Gastrocnemius medialis (tissue), 4 donors: ENCODE results near the gene DDX31. TPM values are rescaled to one million over a fixed set of nuclear protein-coding genes. Genes with fewer than 3 reads are reported as not detected.

Experiments used
- ATAC-seq, 2 donors: fragments of 150-250 bp; one replicate each; pipeline ENCODE4 v1.9.1; 2016
- DNase-seq, 2 donors: peaks; one replicate each; pipeline ENCODE4 v3.0.0-alpha.2; 2019
- H3K27ac ChIP-seq, 4 donors: fragments of 200-600 bp; sonication (generic); 1 replicate in 1 of 4; 2 replicates in 3 of 4; pipeline ENCODE4 v1.5.1; 2016 to 2018; ENCODE audit warnings: mild to moderate bottlenecking in 2 of 4, moderate library complexity in 1 of 4
- H3K27me3 ChIP-seq, 3 donors: fragments of 200-600 bp; sonication (generic) in 2 of 3; 1 replicate in 1 of 3; 2 replicates in 2 of 3; pipeline versions ENCODE4 v1.5.1 to v1.6.0; 2016 to 2019; ENCODE audit warnings: mild to moderate bottlenecking in 1 of 3, moderate library complexity in 1 of 3
- H3K36me3 ChIP-seq, 2 donors: fragments of 200-600 bp; sonication (generic) in 1 of 2; one replicate each; pipeline ENCODE4 v1.5.1; 2017 to 2018
- H3K4me1 ChIP-seq, 2 donors: fragments of 200-600 bp; sonication (generic) in 1 of 2; one replicate each; pipeline ENCODE4 v1.5.1; 2016 to 2017; ENCODE audit warnings: mild to moderate bottlenecking in 2 of 2
- H3K4me3 ChIP-seq, 4 donors: fragments of 200-600 bp; sonication (generic) in 3 of 4; 1 replicate in 1 of 4; 2 replicates in 3 of 4; pipeline ENCODE4 v1.5.1; 2016 to 2019; ENCODE audit warnings: mild to moderate bottlenecking in 2 of 4
- H3K9me3 ChIP-seq, 3 donors: fragments of 200-600 bp; sonication (generic) in 2 of 3; 1 replicate in 1 of 3; 2 replicates in 2 of 3; pipeline ENCODE4 v1.5.1; 2016 to 2019
- POLR2A ChIP-seq, 2 donors: fragments of 450-650 bp; IDR thresholded peaks; one replicate each; pipeline ENCODE4 v1.6.1; 2017; ENCODE audit warnings: antibody characterized with exemption in 2 of 2, mild to moderate bottlenecking in 2 of 2, moderate library complexity in 2 of 2
- in situ Hi-C, 4 donors: fragments of 200-750 bp; cut with MboI; loops; one replicate each; pipeline versions ENCODE4 v1.15.0 to v1.8.0; 2017; ENCODE audit warnings: low sequenced_read_pairs in 4 of 4
- intact Hi-C: fragments of 100-400 bp; cut with DNase I; formaldehyde crosslinking; loops from one replicate; pipeline ENCODE4 v1.15.1; 2023; ENCODE audit warnings: low total_unique reads
- total RNA-seq, 4 donors: library from RNA; depleted of rRNA; stranded (reverse); fragments of >200 nt; gene quantifications; one replicate each; pipeline versions ENCODE4 v1.1.0 to v1.2.3, GENCODE V29; 2016
- TF ChIP-seq, protein P1 (sequence below), 5 experiments: fragments of 450-650 bp in 3 of 5; fragments of 200-600 bp in 2 of 5; sonication (generic) in 2 of 5; IDR thresholded peaks in 4 of 5; conservative IDR thresholded peaks in 1 of 5; 1 replicate in 4 of 5; 2 replicates in 1 of 5; pipeline ENCODE4 v1.5.1; 2016 to 2019; ENCODE audit warnings: antibody characterized with exemption in 5 of 5, mild to moderate bottlenecking in 3 of 5, moderate library complexity in 3 of 5

The DDX31 gene
- total RNA-seq, 4 donors from 2014 or later, result 5.4 to 8.8 (median 6.4) TPM

DNA sequence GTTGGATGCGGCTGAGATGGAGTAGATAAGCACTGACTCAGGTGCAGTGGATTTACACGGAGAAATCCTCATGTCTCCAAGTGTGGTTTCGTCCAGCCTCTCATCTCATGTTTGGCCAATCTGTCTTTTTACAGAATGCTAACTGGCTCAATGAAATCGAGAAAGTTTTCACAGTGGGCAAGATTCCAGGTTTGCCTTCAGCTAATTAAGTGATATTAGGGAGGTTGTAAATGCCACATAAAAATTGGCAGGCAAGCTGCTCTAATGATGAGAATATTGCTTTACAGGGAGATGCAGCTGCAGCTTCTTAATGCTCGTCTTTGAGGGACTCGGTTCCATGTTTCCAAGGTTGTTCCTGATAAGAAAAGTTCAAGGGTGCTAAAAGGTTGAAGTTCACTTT, 63.7 kb downstream of the DDX31 start:
- no peaks in the 10 kb centered on the region for H3K4me1 ChIP-seq
- ATAC-seq (no peak), DNase-seq (no peak)
- no peak overlapping the region for H3K4me3 ChIP-seq
- H3K27ac ChIP-seq, result no peak overlapping the region
- no peaks in the 10 kb centered on the region for H3K27me3 ChIP-seq
- H3K36me3 ChIP-seq, result peaks cover 0 to 50% of the 10 kb centered on the region in 2 donors
- in situ Hi-C loops (no loop called here), intact Hi-C loops (no loop called here)
- no peaks in the 10 kb centered on the region for H3K9me3 ChIP-seq
- TF ChIP-seq, protein P1, sequence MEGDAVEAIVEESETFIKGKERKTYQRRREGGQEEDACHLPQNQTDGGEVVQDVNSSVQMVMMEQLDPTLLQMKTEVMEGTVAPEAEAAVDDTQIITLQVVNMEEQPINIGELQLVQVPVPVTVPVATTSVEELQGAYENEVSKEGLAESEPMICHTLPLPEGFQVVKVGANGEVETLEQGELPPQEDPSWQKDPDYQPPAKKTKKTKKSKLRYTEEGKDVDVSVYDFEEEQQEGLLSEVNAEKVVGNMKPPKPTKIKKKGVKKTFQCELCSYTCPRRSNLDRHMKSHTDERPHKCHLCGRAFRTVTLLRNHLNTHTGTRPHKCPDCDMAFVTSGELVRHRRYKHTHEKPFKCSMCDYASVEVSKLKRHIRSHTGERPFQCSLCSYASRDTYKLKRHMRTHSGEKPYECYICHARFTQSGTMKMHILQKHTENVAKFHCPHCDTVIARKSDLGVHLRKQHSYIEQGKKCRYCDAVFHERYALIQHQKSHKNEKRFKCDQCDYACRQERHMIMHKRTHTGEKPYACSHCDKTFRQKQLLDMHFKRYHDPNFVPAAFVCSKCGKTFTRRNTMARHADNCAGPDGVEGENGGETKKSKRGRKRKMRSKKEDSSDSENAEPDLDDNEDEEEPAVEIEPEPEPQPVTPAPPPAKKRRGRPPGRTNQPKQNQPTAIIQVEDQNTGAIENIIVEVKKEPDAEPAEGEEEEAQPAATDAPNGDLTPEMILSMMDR (IDR thresholded peaks at IDR 0.05 in 4 of 5, conservative IDR thresholded peaks at IDR 0.05 in 1 of 5), result no peak
- TF ChIP-seq POLR2A (IDR thresholded peaks at IDR 0.05), result no peak

DNA sequence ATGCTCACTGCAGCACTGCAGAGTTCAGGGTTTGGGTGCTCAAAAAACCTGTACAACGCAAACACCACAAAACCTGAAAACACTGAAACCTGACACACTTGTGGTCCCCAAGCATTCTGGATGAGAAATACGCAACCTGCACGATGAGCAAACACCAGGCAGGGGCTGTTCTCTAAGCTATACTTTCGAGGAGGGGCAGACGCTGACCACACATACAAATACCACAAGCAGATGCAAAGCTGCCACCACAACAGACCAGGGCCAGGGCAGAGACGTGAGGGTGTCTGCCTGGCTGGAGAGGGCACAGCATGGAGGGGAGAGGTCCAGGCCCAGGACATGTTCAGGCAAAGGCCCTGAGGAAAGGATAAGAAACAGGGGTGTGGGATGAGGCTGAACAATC, 64.4 kb downstream of the DDX31 start:
- Histone ChIP-seq H3K4me3 (no peak overlapping the region), H3K9me3 (no peaks in the 10 kb centered on the region), H3K27ac (no peak overlapping the region), H3K4me1 (no peaks in the 10 kb centered on the region), H3K36me3 (peaks cover 0 to 43% of the 10 kb centered on the region in 2 donors), H3K27me3 (no peaks in the 10 kb centered on the region)
- TF ChIP-seq, protein P1 (IDR thresholded peaks at IDR 0.05 in 4 of 5, conservative IDR thresholded peaks at IDR 0.05 in 1 of 5), result no peak
- TF ChIP-seq POLR2A (IDR thresholded peaks at IDR 0.05), result no peak
- intact Hi-C loops, result no loop called here
- no peak for DNase-seq
- in situ Hi-C loops, result no loop called here
- ATAC-seq, result no peak

DNA sequence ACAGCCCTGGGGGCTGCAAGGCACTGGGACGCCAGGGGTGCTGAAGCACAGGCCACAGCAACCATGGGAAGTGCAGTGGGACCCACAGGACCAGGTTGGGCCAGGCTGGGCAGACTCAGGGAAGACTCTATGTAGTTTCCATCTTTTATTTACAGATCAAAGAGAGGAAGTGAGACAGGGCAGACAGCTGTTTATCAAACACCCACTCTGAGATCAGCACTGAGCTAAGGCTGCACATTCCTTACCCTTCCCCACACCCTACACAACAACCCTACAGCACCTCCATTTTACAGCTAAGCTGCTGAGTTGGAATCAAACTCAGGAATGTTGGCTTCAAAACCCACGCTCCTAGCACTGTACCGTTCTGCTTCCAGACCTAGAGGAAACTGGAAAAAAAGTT, 67.6 kb downstream of the DDX31 start:
- Histone ChIP-seq H3K36me3 (peaks cover 0 to 16% of the 10 kb centered on the region in 2 donors), H3K9me3 (no peaks in the 10 kb centered on the region), H3K4me3 (no peak overlapping the region), H3K4me1 (no peaks in the 10 kb centered on the region), H3K27ac (no peak overlapping the region), H3K27me3 (no peaks in the 10 kb centered on the region)
- ATAC-seq, result no peak
- TF ChIP-seq POLR2A (IDR thresholded peaks at IDR 0.05), result no peak
- TF ChIP-seq, protein P1 (IDR thresholded peaks at IDR 0.05 in 4 of 5, conservative IDR thresholded peaks at IDR 0.05 in 1 of 5), result no peak
- DNase-seq, result no peak
- in situ Hi-C loops (no loop called here), intact Hi-C loops (no loop called here)

DNA sequence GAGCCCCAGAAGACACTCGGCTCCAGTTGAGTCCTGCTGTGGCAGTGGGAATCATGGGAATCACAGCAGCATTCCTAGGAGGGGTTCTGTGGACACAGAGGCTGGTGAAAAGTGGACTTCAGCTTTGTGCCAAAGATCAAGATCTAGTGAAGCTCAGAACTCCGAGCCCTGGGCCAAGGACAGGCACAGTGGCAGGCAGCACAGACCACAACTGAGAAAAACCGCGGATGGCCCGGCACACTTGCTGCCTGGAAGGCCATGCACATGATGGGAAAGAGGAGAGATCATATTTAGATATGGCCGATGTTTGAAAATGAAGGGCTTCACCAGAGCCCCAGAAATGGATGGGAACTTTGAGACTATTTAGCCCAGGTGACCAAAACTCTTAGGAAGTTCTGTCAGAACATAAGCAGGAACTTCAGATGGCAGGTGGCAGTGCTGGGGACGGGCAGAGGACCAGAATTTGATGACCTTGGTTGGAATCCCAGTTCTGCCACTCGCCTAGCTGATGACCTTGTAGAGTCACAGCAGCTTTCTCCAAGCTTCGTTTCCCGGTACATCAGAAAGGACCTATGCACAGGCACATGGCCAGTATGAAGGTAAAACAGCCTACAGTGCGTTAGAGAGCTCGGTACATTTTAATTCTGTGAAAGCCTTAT, 69.3 kb downstream of the DDX31 start:
- in situ Hi-C loops (no loop called here), intact Hi-C loops (no loop called here)
- no peak for ATAC-seq
- no peak for TF ChIP-seq POLR2A (IDR thresholded peaks at IDR 0.05)
- TF ChIP-seq, protein P1 (IDR thresholded peaks at IDR 0.05 in 4 of 5, conservative IDR thresholded peaks at IDR 0.05 in 1 of 5), result no peak
- Histone ChIP-seq H3K9me3 (no peaks in the 10 kb centered on the region), H3K36me3 (peaks cover 0 to 4% of the 10 kb centered on the region in 2 donors), H3K4me1 (no peaks in the 10 kb centered on the region), H3K27ac (no peak overlapping the region), H3K4me3 (no peak overlapping the region), H3K27me3 (peaks cover 0 to 2% (median 0%) of the 10 kb centered on the region in 3 donors)
- DNase-seq, result no peak
